T47D (cell line): ENCODE measurements around the gene IGFALS.

ENCODE experiments used
- DNase-seq, 2 experiments: peaks; one replicate each; pipeline versions ENCODE4 v3.0.0 to v3.0.0-alpha.2; 2011 to 2012; ENCODE audit warnings: low read depth in 1 of 2, low spot score in 1 of 2
- JUND ChIP-seq: IDR thresholded peaks from 2 replicates; pipeline ENCODE4 v1.6.1; 2012; ENCODE audit warnings: low read depth
- in situ Hi-C: cut with HindIII; loops from 2 replicates; pipeline ENCODE4 v1.10.0; 2016; ENCODE audit warnings: low sequenced_read_pairs, low pct_unique_long_range_greater_than_20kb

The IGFALS gene

DNA sequence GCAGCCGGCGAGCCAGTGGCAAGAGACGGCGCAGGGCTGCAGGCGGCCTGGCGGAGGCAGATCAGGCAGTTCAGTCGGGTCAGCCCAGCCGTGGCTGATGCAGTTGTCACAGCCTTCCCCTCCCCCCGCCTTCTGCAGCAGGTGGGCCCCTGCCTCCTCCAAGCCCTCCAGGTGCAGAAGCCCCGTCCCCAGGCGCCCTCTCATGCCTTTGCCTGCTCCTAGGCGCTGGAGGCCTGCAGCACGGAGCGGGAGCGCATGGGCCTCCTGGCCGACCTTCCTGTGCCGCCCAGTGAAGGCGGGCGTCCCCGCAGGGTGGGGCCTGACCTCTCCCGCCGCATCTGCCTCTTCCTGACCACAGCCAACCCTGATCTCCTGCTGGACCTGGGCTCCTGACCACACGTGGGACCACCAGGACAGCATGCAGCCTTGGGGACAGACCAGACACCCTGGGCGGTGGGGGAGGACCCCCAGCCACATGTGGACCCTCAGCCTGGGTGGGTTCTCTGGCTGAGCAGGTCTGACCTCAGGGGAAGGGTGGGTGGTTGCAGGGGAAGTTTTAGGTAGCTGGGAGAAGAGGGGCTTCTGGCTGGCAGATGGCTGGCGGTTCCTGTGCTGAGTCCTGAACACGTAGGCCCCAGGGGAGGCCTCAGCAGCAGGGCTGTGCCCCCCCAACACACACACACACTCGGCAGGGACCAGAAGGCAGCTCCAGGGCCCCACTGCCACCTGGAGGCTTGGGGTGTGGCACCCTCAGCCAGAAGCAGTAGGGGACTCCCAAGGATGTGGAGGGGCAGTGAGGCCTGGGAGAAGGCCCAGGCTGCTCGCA, 17.4 kb downstream of the IGFALS start:
- no peak for TF ChIP-seq JUND
- in situ Hi-C loops = no loop called here
- DNase-seq = no peak

DNA sequence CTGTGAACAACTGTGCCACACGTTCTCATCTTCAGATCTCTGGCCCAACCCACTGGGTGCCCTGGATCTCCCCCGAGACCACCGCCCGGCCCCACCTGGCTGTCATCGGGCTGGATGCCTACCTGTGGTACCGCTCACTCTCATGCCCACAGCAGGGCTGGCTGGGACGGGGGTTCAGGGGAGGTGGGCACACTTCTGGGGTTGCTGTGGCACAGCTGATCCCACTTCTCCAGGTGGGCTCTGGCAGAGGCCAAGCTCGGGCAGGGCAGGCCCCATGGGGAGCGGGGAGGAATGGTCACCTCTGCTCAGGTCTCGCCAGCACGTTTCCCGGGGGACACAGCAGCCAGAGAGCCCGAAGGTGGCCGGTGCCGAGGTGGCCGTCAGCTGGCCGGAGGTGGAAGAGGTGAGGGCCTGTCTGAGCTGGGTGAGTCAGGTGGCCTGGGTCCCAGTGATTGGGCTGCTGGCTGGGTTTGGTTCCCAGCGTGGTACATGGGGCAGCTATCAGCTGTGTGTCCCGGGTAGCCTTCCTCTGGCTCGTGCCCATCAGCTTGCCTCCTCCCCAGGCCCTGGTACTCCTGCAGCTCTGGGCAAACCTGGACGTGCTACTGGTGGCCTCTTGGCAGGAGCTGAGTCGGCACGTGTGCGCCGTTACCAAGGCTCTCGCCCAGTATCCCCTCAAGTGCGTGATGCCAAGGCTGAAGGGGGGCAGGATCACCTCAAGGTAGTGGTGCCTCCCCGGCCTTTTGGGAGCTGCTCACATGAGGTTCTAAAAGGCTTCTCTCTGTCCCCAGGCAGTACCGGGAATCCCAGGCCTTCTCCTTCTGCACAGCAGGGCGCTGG, 18.3 kb downstream of the IGFALS start:
- in situ Hi-C loops = no loop called here
- no peak for TF ChIP-seq JUND
- DNase-seq = no peak

DNA sequence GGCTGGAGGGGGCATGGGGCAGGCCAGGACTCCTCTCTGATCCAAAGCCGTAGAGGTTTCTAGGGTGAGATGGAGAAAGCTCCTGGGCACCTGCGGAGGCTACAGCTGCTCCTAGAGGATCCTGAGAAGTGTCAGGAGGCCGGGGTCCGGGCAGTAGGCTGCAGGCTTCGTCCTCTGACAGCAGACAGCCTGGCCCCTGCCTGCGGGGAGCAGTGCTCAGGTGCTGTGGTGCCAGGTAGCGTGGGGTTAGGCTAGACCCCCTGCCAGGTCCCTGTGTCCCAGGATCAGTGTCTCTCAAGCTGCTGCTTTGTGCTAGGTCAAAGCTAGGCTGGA, 19.1 kb downstream of the IGFALS start:
- TF ChIP-seq JUND = no peak
- no peak for DNase-seq
- in situ Hi-C loops = no loop called here

DNA sequence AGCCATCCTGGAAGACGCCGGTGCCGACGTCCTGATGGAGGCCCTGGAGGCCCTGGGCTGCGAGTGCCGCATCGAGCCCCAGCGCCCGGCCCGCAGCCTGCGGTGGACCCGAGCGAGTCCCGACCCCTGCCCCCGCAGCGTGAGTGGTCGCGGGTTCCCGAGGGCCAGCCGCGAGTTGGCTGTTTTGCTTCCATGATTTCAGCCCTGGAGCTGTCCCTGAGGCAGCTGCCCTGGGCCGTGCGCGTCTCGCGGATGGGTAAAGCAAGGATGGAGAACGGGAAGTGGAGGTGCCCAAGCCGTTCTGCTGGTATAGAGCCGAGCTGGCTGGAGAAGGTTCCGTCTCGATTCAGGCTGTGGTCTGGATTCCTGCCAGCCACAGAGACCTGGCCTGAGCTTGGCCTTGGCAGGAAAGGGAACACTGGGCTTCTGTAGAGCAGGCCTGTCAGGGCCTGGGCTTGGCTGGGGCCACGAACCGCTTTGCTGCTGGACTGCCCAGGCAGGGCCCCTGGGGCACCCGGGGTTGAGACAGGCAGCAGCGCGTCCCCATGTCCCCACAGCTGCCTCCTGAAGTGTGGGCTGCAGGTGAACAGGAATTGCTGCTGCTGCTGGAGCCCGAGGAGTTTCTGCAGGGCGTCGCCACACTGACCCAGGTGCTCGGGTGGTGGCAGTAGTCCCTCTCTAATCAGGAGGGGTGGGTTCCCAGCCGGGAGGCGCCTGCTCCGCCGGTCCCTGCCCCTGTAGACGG, 19.6 kb downstream of the IGFALS start:
- in situ Hi-C loops = no loop called here
- TF ChIP-seq JUND = no peak
- peak; percentile 65 to 85 for DNase-seq

DNA sequence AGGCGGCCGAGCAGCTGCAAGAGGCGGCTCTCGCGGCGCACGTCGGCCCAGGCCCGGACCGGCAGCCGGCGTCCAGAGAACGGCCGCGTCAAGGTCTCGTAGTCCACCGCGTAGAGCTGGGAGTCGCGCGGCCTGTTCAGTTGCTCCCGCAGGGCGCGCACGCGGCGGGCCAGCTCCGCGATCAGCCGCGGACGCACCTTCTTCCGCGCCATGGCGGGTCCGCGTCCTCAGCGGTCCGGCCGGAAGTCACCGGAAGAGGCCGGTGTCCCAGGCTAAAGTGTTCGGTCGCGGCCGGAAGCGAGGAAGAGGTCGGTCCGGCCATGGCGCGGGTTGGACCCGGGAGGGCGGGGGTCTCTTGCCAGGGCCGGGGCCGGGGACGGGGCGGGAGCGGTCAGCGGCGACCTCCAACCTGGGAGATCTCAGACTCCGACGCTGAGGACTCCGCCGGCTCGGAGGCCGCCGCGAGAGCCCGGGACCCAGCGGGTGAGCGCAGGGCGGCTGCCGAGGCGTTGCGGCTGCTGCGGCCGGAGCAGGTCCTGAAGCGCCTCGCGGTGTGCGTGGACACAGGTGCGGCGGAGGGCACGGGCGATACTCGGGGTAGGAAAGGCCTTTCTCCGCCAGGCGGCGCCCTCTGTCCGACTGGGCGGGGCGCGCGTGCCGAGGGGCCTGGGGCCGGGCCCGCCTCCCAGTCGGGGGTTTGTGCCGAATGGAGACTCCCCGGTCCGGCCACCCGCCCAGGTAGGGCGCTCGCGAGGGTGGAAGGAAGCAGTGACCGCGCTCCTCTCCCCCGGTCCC, 20.4 kb downstream of the IGFALS start, which contains the start of gene MRPS34:
TSS of gene MRPS34 (minus strand) at position 227 of the 795 bp plus-strand sequence. CDS start at position 212, 15 bp downstream.
- DNase-seq = peak; percentile 75 to 91

DNA sequence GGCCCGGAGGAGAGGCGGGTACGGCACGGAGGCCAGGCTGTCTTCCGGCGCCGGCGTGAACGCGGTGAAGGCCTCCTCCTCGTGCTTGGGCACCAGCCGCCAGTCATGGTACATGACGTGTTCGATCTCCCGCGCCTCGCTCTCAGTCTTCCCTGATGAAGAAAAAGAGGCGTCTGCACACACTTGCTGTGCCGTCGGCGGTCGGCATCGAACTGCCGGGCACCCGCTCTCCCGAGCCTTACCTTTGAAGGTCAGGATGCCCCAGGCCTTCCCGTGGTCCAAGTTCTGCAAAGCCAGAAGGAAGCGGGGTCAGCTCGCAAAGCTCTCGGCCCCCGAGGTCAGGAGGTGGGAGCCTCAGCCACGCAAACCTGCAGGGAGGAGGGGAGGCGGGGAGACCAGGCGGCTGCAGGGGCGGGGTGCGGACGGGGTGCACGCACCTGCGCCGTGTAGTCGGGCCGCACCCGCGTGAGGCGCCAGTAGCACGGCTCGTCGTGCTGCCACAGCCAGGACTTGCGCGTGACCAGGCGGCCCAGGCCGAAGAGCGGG, 21.1 kb downstream of the IGFALS start, which contains the start of gene EME2:
TSS of gene EME2 (plus strand) at position 449 of the 546 bp plus-strand sequence. CDS start 418 bp downstream, outside the sequence.
- in situ Hi-C loops = no loop called here
- DNase-seq = peak in 1 of 2 experiments; percentile 36
- no peak for TF ChIP-seq JUND

More for the DNA sequence above, 20.4 kb downstream of the IGFALS start, which contains the start of gene MRPS34:
- no peak for TF ChIP-seq JUND
- in situ Hi-C loops = no loop called here

DNA sequence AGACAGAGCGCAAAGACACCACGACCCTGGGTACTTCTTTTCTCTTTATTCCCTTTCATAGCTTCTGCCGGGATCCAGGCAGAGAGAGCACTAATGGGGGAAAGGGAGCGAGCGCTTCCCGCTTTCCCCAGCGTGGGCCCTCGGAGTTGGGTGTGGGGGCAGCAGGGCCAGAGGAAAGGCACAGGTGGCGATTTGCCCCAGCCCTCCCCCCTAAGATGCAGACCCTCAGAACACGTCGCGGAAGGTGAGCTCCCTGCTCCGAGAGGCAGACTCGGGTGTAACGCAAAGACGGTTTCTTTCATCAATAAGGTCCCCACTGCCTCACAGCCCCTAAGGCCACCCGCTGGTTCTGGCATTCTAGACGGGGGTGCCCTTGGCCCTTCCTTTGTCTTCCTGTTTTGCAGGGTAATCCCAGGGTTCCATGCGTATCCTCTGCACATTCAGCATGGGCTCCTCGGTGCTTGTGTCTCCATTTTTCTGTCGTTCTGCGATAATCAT, 21.6 kb downstream of the IGFALS start:
- in situ Hi-C loops = no loop called here
- no peak for DNase-seq
- TF ChIP-seq JUND = no peak

DNA sequence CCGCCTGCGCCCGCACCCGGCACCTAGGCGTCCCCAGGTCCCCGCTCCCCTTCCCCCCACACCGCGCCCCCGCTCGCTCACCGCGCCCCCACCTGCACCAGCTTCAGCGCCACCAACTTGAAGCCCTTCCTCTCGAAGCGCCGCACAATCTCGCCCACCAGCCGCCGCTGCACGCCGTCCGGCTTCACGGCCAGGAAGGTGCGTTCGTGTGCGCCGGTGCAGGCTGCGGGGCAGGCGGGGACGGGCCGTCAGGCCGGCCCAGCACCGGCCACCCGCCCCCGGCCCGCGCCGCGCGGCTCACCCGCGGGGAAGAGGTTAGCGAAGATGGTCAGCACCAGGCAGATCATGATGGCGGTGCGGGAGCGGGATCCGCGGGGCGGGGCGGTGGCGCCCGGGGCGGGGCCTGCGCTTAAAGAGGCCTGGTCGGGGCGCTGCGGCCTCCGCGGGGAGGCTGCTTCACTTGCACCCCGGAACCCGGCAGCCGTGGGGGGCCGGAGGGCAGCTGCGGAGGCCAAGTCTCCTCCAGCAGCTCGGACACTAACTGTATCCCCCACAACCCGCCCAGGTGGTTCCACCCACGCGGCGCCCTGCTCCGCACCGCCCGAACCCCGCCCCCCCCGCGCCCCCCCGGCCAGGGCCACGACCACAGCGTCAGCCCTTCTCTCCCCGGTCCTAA, 22.2 kb downstream of the IGFALS start, which contains the start of gene NME3:
TSS of gene NME3 (minus strand) at position 356 of the 676 bp plus-strand sequence. CDS start at position 347, 9 bp downstream.
- TF ChIP-seq JUND = no peak
- in situ Hi-C loops = no loop called here

DNA sequence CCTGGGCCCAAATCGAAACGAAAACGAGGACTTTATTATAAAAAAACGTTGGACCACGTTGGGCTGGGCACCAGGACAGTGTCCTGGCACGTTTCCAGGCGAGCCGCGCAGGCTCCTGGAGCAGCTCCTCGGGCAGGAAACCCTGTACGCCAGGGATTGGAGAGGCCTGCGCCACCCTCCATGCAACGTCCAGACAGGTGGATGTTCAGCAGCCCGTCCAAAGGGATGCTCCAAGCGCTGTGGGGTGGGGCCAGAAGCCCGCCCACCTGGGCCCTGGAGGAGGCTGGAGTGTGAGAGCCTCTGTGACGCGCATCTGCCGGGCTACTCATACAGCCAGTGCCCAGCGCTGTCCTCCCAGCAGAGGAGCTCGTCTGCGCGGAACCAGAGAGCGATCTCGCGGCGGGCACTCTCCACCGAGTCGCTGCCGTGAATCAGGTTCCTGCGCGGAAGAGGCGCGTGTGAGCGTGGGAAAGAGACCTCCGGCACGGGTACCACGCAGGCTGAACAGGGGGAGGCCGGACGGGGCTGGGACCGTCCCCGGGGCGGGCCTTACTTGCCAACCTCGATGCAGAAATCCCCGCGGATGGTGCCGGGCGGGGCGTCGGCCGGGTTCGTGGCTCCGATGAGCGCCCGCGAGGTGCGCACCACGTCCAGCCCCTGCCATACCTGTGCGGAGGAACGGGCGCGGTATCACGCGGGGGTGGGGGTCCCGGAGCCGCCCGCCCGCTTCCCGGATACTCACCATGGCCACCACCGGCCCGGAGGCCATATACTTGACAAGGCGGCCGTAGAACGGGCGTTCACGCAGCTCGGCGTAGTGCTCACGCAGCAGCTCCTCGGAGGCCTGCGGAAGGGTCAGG, 22.9 kb downstream of the IGFALS start:
- in situ Hi-C loops = no loop called here
- peak; percentile 43 to 48 for DNase-seq
- TF ChIP-seq JUND = no peak

More for the DNA sequence above, 22.2 kb downstream of the IGFALS start, which contains the start of gene NME3:
- DNase-seq = peak; percentile 77 to 88
